Neural crest cell (in vitro differentiated cells): ENCODE data around the gene TXNDC5. TPM values are rescaled to one million over a fixed set of nuclear protein-coding genes. Genes with fewer than 3 reads are reported as not detected.

Source experiments
- DNase-seq: peaks from one replicate; pipeline ENCODE4 v3.0.0; 2021; ENCODE audit warnings: low read depth, mixed read lengths, low spot score
- H3K27ac Mint-ChIP-seq: one replicate; pipeline ENCODE4 v1.8.0; 2021; ENCODE audit warnings: mild to moderate bottlenecking, mixed read lengths; ENCODE audit not compliant: unreplicated experiment
- H3K27me3 Mint-ChIP-seq: 2 replicates; pipeline ENCODE4 v1.8.0; 2021; ENCODE audit warnings: low read depth, mild to moderate bottlenecking, mixed read lengths
- H3K36me3 Mint-ChIP-seq: 2 replicates; pipeline ENCODE4 v1.8.0; 2021; ENCODE audit warnings: low read depth, mild to moderate bottlenecking, mixed read lengths
- H3K4me1 Mint-ChIP-seq: 2 replicates; pipeline ENCODE4 v1.8.0; 2021; ENCODE audit warnings: mixed read lengths
- H3K4me3 Mint-ChIP-seq: one replicate; pipeline ENCODE4 v1.8.0; 2021; ENCODE audit warnings: mild to moderate bottlenecking, mixed read lengths
- H3K9me3 Mint-ChIP-seq: 2 replicates; pipeline ENCODE4 v1.8.0; 2021; ENCODE audit warnings: mixed read lengths
- CTCF ChIP-seq: fragments of 200-600 bp; sonication (generic); conservative IDR thresholded peaks from 2 replicates; pipeline ENCODE4 v1.5.0; 2021; ENCODE audit warnings: antibody characterized with exemption, mild to moderate bottlenecking
- total RNA-seq: library from RNA; stranded (reverse); gene quantifications from 2 replicates; pipeline ENCODE4 v1.2.1, GENCODE V29; 2021

TXNDC5 gene
- total RNA-seq, 1 donor from 2014 or later: 104 TPM

- Mint-ChIP-seq H3K27me3 (peaks cover 2% of the 10 kb centered on the region), H3K4me3 (no peak overlapping the region), H3K4me1 (no peaks in the 10 kb centered on the region), H3K36me3 (peaks cover 2% of the 10 kb centered on the region), H3K27ac (no peak overlapping the region), H3K9me3 (peaks cover 5% of the 10 kb centered on the region)
- no peak for TF ChIP-seq CTCF
- no peak for DNase-seq
Measured at GRCh38 chr6:7920425-7920824, 9.8 kb upstream of the TXNDC5 start.

GRCh38 chr6:7919871-7920270, 9.3 kb upstream of the TXNDC5 start:
- Mint-ChIP-seq H3K27me3 (peaks cover 2% of the 10 kb centered on the region), H3K4me1 (no peaks in the 10 kb centered on the region)
- no peak for DNase-seq

GRCh38 chr6:7918403-7918802, 7.8 kb upstream of the TXNDC5 start:
- peaks cover 2% of the 10 kb centered on the region for H3K27me3 Mint-ChIP-seq
- H3K4me3 Mint-ChIP-seq: no peak overlapping the region
- no peak overlapping the region for H3K27ac Mint-ChIP-seq
- H3K36me3 Mint-ChIP-seq: no peaks in the 10 kb centered on the region
- no peaks in the 10 kb centered on the region for H3K9me3 Mint-ChIP-seq
- no peak for TF ChIP-seq CTCF
- DNase-seq: no peak
- H3K4me1 Mint-ChIP-seq: no peaks in the 10 kb centered on the region

More at GRCh38 chr6:7919871-7920270, 9.3 kb upstream of the TXNDC5 start:
- Mint-ChIP-seq H3K4me3 (no peak overlapping the region), H3K36me3 (no peaks in the 10 kb centered on the region), H3K27ac (no peak overlapping the region), H3K9me3 (peaks cover 2% of the 10 kb centered on the region)
- no peak for TF ChIP-seq CTCF

- Mint-ChIP-seq H3K4me1 (no peaks in the 10 kb centered on the region), H3K27me3 (peaks cover 2% of the 10 kb centered on the region), H3K27ac (no peak overlapping the region), H3K4me3 (no peak overlapping the region), H3K36me3 (no peaks in the 10 kb centered on the region), H3K9me3 (no peaks in the 10 kb centered on the region)
- no peak for DNase-seq
- TF ChIP-seq CTCF: no peak
Measured at GRCh38 chr6:7917729-7918128, 7.1 kb upstream of the TXNDC5 start.

- H3K36me3 Mint-ChIP-seq: no peaks in the 10 kb centered on the region
- no peaks in the 10 kb centered on the region for H3K9me3 Mint-ChIP-seq
- H3K27ac Mint-ChIP-seq: no peak overlapping the region
- H3K4me1 Mint-ChIP-seq: no peaks in the 10 kb centered on the region
- TF ChIP-seq CTCF: no peak
- no peak overlapping the region for H3K4me3 Mint-ChIP-seq
- peaks cover 2% of the 10 kb centered on the region for H3K27me3 Mint-ChIP-seq
- no peak for DNase-seq
Measured at GRCh38 chr6:7916959-7917358, 6.4 kb upstream of the TXNDC5 start.
